ENCODE results near the gene OR2T8. TPM values are rescaled to one million over a fixed set of nuclear protein-coding genes. Genes with fewer than 3 reads are reported as not detected.

The OR2T8 gene
- total and polyA plus RNA-seq, 2 donors from 2014 or later = not detected

- DNase-seq (no peak), FAIRE-seq (no peak)
- Histone ChIP-seq H3K27ac (ENCODE audit: low read depth in 2 of 2, low read length in 2 of 2) (no peak overlapping the region), H3K4me3 (ENCODE audit: low read length in 3 of 3) (no peak overlapping the region), H3K9ac (ENCODE audit: low read length in 3 of 3) (no peak overlapping the region), H3K4me1 (ENCODE audit: control insufficient read depth in 2 of 3, insufficient read depth in 2 of 3, low read depth in 1 of 3, low read length in 3 of 3) (no peaks in the 10 kb centered on the region), H3K9me3 (ENCODE audit: control insufficient read depth in 2 of 3, insufficient read depth in 1 of 3, low read length in 3 of 3) (no peaks in the 10 kb centered on the region), H3K27me3 (ENCODE audit: control insufficient read depth, insufficient read depth, low read length) (no peaks in the 10 kb centered on the region), H3K36me3 (ENCODE audit: control insufficient read depth in 2 of 3, insufficient read depth in 3 of 3, low read length in 3 of 3) (no peaks in the 10 kb centered on the region)
- intact Hi-C loops (cut with DNase I) = no loop called here
- no peak for TF ChIP-seq CTCF (IDR thresholded peaks at IDR 0.05; ENCODE audit: borderline replicate concordance, extremely low read depth, insufficient read depth)
Observed at GRCh38 chr1:247913786-247914185, 6.3 kb upstream of the OR2T8 start.

GRCh38 chr1:247914941-247915662, 5.0 kb upstream of the OR2T8 start:
- H3K4me3 ChIP-seq (ENCODE audit: low read length in 3 of 3) = no peak overlapping the region
- H3K4me1 ChIP-seq (ENCODE audit: control insufficient read depth in 2 of 3, insufficient read depth in 2 of 3, low read depth in 1 of 3, low read length in 3 of 3) = no peaks in the 10 kb centered on the region
- H3K9ac ChIP-seq (ENCODE audit: low read length in 3 of 3) = no peak overlapping the region
- H3K36me3 ChIP-seq (ENCODE audit: control insufficient read depth in 2 of 3, insufficient read depth in 3 of 3, low read length in 3 of 3) = no peaks in the 10 kb centered on the region
- intact Hi-C loops (cut with DNase I) = no loop called here
- no peaks in the 10 kb centered on the region for H3K27me3 ChIP-seq (ENCODE audit: control insufficient read depth, insufficient read depth, low read length)
- H3K9me3 ChIP-seq (ENCODE audit: control insufficient read depth in 2 of 3, insufficient read depth in 1 of 3, low read length in 3 of 3) = no peaks in the 10 kb centered on the region
- no peak overlapping the region for H3K27ac ChIP-seq (ENCODE audit: low read depth in 2 of 2, low read length in 2 of 2)
- DNase-seq = no peak
- FAIRE-seq = no peak
- TF ChIP-seq CTCF (IDR thresholded peaks at IDR 0.05; ENCODE audit: borderline replicate concordance, extremely low read depth, insufficient read depth) = no peak

GRCh38 chr1:247923941-247924340, 3.9 kb downstream of the OR2T8 start:
- no peaks in the 10 kb centered on the region for H3K9me3 ChIP-seq (ENCODE audit: control insufficient read depth in 2 of 3, insufficient read depth in 1 of 3, low read length in 3 of 3)

More at GRCh38 chr1:247923941-247924340, 3.9 kb downstream of the OR2T8 start:
- DNase-seq (no peak), FAIRE-seq (no peak)
- intact Hi-C loops (cut with DNase I) = no loop called here
- Histone ChIP-seq H3K27ac (ENCODE audit: low read depth in 2 of 2, low read length in 2 of 2) (no peak overlapping the region), H3K4me1 (ENCODE audit: control insufficient read depth in 2 of 3, insufficient read depth in 2 of 3, low read depth in 1 of 3, low read length in 3 of 3) (no peaks in the 10 kb centered on the region), H3K27me3 (ENCODE audit: control insufficient read depth, insufficient read depth, low read length) (no peaks in the 10 kb centered on the region), H3K4me3 (ENCODE audit: low read length in 3 of 3) (no peak overlapping the region), H3K9ac (ENCODE audit: low read length in 3 of 3) (no peak overlapping the region), H3K36me3 (ENCODE audit: control insufficient read depth in 2 of 3, insufficient read depth in 3 of 3, low read length in 3 of 3) (no peaks in the 10 kb centered on the region)
- TF ChIP-seq CTCF (IDR thresholded peaks at IDR 0.05; ENCODE audit: borderline replicate concordance, extremely low read depth, insufficient read depth) = no peak
